Body of pancreas (tissue), 4 donors: ENCODE measurements around the gene EGLN1. TPM values are rescaled to one million over a fixed set of nuclear protein-coding genes. Genes with fewer than 3 reads are reported as not detected.

ENCODE experiments used
- ATAC-seq: fragments of 150-250 bp; one replicate; pipeline ENCODE4 v1.9.1; 2016
- DNase-seq, 4 donors: peaks; one replicate each; pipeline ENCODE4 v3.0.0-alpha.2; 2019
- H3K27ac ChIP-seq, 4 donors: fragments of 200-600 bp; sonication (generic); 1 replicate in 3 of 4; 2 replicates in 1 of 4; pipeline versions ENCODE4 v1.5.1 to v1.6.1; 2016 to 2019; ENCODE audit warnings: mild to moderate bottlenecking in 1 of 4, mixed read lengths in 1 of 4, moderate library complexity in 1 of 4
- H3K27me3 ChIP-seq, 2 donors: fragments of 200-600 bp; sonication (generic); one replicate each; pipeline ENCODE4 v1.6.0; 2016; ENCODE audit warnings: mild to moderate bottlenecking in 1 of 2
- H3K36me3 ChIP-seq, 2 donors: fragments of 200-600 bp; sonication (generic); replicated peaks in 1 of 2; 2 replicates each; pipeline ENCODE4 v1.5.1; 2016; ENCODE audit warnings: low read depth in 2 of 2; ENCODE audit not compliant: insufficient read depth in 1 of 2
- H3K4me1 ChIP-seq: fragments of 200-600 bp; sonication (generic); one replicate; pipeline ENCODE4 v1.6.0; 2016
- H3K4me3 ChIP-seq, 2 donors: fragments of 200-600 bp; sonication (generic); 1 replicate in 1 of 2; 2 replicates in 1 of 2; pipeline ENCODE4 v1.5.1; 2016 to 2019
- H3K9me3 ChIP-seq, 3 donors: fragments of 200-600 bp; sonication (generic); 1 replicate in 2 of 3; 2 replicates in 1 of 3; pipeline ENCODE4 v1.5.1; 2016
- POLR2A ChIP-seq, 3 donors: fragments of 450-650 bp; IDR thresholded peaks; one replicate each; pipeline ENCODE4 v1.6.1; 2016; ENCODE audit warnings: antibody characterized with exemption in 3 of 3, mild to moderate bottlenecking in 2 of 3
- WGBS, 2 donors: methylation state at CpG; one replicate each; pipeline ENCODE4 v1.1.5; 2017; 5-methylcytosine and 5-hydroxymethylcytosine counted together
- intact Hi-C: fragments of 100-400 bp; cut with DNase I; formaldehyde crosslinking; loops from one replicate; pipeline ENCODE4 v1.15.1; 2023
- total RNA-seq, 2 donors: library from RNA; depleted of rRNA; stranded (reverse); fragments of >200 nt; gene quantifications; one replicate each; pipeline ENCODE4 v1.1.0, GENCODE V29; 2016
- TF ChIP-seq, protein P1 (sequence below), 7 experiments: fragments of 450-650 bp in 4 of 7; fragments of 200-600 bp in 3 of 7; sonication (generic) in 3 of 7; IDR thresholded peaks; one replicate each; pipeline ENCODE4 v1.5.1; 2016 to 2019; ENCODE audit warnings: antibody characterized with exemption in 7 of 7

Gene EGLN1
- total RNA-seq, 2 donors from 2014 or later, result 37.6 to 42.2 TPM

DNA sequence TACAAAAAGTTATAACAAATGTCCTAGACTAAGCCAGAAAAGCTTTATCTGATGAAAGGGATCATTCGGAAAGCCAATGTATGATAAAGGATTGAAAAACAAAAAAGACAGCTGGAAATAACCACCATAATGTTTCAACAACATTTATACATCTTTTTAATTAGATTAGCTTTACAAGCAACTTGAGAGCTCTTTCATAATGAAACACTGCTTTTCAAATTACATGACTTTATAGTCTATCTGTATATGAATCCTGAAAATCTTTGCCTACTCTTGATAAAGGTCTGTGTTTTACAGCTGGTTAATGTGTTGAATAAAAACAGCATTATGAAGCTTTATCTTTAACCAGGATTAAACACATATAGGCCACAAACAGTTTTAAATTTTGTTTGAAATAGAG, 58.5 kb downstream of the EGLN1 start:
- no peaks in the 10 kb centered on the region for H3K36me3 ChIP-seq
- no peak overlapping the region for H3K4me3 ChIP-seq
- intact Hi-C loops, result no loop called here
- no peaks in the 10 kb centered on the region for H3K9me3 ChIP-seq
- H3K27me3 ChIP-seq, result no peaks in the 10 kb centered on the region
- no peak overlapping the region for H3K27ac ChIP-seq
- TF ChIP-seq, protein P1, sequence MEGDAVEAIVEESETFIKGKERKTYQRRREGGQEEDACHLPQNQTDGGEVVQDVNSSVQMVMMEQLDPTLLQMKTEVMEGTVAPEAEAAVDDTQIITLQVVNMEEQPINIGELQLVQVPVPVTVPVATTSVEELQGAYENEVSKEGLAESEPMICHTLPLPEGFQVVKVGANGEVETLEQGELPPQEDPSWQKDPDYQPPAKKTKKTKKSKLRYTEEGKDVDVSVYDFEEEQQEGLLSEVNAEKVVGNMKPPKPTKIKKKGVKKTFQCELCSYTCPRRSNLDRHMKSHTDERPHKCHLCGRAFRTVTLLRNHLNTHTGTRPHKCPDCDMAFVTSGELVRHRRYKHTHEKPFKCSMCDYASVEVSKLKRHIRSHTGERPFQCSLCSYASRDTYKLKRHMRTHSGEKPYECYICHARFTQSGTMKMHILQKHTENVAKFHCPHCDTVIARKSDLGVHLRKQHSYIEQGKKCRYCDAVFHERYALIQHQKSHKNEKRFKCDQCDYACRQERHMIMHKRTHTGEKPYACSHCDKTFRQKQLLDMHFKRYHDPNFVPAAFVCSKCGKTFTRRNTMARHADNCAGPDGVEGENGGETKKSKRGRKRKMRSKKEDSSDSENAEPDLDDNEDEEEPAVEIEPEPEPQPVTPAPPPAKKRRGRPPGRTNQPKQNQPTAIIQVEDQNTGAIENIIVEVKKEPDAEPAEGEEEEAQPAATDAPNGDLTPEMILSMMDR (IDR thresholded peaks at IDR 0.05), result no peak
- no peak for TF ChIP-seq POLR2A (IDR thresholded peaks at IDR 0.05)
- no peaks in the 10 kb centered on the region for H3K4me1 ChIP-seq
- 66 to 80% methylated on average over 1 of the region's 1 CpG for WGBS, 2 donors
- ATAC-seq (no peak), DNase-seq (no peak)

DNA sequence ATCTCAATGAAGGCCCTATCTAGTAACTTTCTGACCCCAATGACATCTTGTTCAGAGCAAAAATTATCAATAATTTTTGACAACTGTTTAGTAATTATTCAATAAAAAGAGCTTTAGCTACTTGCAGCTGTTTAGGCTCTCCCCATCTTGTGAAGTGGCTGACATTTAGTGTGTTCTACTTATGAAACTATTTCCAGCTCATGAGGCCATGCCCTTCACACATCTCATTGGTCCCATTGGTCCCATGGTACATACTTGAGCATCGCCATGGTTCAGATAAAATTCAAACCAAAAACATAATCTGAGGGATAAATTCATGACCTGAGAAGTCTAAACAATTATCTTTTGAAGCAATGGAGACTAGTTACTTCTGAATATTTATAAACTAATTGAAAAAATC, 59.8 kb downstream of the EGLN1 start:
- Histone ChIP-seq H3K27ac (no peak overlapping the region), H3K36me3 (no peaks in the 10 kb centered on the region), H3K4me3 (no peak overlapping the region), H3K27me3 (no peaks in the 10 kb centered on the region), H3K4me1 (peaks cover 6% of the 10 kb centered on the region), H3K9me3 (no peaks in the 10 kb centered on the region)
- WGBS, 2 donors, result 96 to 100% methylated on average over 1 of the region's 1 CpG
- DNase-seq (no peak), ATAC-seq (no peak)
- intact Hi-C loops, result no loop called here
- TF ChIP-seq, protein P1 (IDR thresholded peaks at IDR 0.05), result no peak
- TF ChIP-seq POLR2A (IDR thresholded peaks at IDR 0.05), result no peak

DNA sequence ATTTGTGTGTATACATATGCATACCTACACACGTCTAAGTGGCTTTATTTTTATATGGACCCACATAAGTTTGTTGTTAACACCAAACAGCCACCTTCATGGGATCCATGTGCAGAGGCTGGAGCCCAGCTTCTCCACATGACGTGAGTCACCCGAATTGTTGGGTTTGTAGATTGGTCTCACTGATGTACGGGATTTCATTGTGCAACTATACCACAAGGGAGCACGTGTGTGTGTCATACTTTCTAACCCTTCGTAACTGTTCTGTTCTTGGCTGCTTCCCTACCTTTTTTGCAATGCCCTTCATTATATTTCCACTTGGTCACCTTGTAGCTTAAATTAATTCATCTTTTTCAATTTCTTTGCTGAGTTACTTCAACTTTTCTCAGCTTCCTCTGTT, 63.0 kb downstream of the EGLN1 start:
- Histone ChIP-seq H3K27ac (no peak overlapping the region), H3K27me3 (no peaks in the 10 kb centered on the region), H3K9me3 (no peaks in the 10 kb centered on the region), H3K36me3 (no peaks in the 10 kb centered on the region), H3K4me3 (no peak overlapping the region), H3K4me1 (peaks cover 6% of the 10 kb centered on the region)
- WGBS, 2 donors, result 75 to 83% methylated on average over 6 of the region's 6 CpGs
- ATAC-seq (no peak), DNase-seq (peak in 1 of 4 donors; percentile 42)
- TF ChIP-seq POLR2A (IDR thresholded peaks at IDR 0.05), result no peak
- TF ChIP-seq, protein P1 (IDR thresholded peaks at IDR 0.05), result no peak
- intact Hi-C loops, result loop anchor here (5.0 kb wide), 1 partner anchor 228 kb away; no protein-coding TSS in a partner anchor

DNA sequence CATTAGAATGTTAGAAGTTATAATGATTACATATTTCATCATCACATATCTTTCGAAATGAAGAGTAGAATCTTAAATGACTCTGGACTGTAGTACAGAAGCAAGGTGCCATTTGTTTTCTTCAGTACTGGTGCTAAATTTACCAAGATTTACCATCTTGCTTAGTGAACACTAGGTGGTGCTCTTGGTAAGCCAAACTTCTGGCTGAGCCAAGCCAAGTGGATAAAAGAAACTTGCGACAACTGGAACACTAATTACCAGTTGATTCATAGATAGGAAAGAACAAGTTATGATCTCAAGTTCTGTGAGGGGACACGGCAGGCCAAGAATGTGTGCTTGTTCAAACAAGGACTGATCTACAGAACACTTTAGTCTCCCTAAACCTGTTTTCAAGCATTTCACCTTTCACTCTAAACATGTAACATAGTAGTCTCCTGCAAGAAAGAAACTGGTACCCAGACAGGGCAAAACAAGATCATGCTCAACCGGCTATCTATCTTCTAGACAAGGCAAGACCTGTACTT, 64.2 kb downstream of the EGLN1 start:
- intact Hi-C loops, result loop anchor here (5.0 kb wide), 1 partner anchor 229 kb away; no protein-coding TSS in a partner anchor
- Histone ChIP-seq H3K4me1 (peaks cover 6% of the 10 kb centered on the region), H3K27ac (peak overlapping the region in 2 of 4 donors; percentile 1 to 33), H3K9me3 (no peaks in the 10 kb centered on the region), H3K27me3 (no peaks in the 10 kb centered on the region), H3K4me3 (no peak overlapping the region), H3K36me3 (no peaks in the 10 kb centered on the region)
- peak; percentile 90 for ATAC-seq
- 5 to 7% methylated on average over 4 of the region's 4 CpGs for WGBS, 2 donors
- DNase-seq, result peak; percentile 23 to 56 (median 40)
- TF ChIP-seq POLR2A (IDR thresholded peaks at IDR 0.05), result no peak
- TF ChIP-seq, protein P1 (IDR thresholded peaks at IDR 0.05), result peak; percentile 38 to 91 (median 80)

DNA sequence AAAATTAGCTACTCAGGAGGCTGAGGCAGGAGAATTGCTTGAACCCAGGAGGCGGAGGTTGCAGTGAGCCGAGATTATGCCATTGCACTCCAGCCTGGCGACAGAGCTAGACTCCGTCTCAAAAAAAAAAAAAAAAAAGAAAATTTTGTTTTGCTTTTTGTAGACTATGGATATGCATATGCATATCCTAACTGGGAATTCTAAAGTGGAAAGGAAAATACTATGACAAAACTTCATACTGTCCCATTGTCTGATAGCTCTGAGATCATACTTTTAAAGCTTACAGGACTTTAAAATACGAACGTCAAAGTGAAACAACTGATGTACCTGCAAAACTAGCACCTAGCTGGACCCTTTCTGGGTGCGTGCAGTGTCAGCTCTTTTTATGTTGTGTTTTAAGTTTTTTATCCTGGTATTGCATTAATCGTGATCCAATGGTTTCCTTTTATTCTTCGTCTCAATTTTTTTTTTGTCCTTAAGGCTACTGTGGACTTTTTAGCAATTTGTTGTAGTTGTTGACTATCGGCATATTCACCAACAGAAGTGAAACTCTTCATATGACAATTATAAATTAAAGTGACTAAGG, 64.8 kb downstream of the EGLN1 start:
- no peak overlapping the region for H3K4me3 ChIP-seq
- H3K4me1 ChIP-seq, result peaks cover 6% of the 10 kb centered on the region
- no peaks in the 10 kb centered on the region for H3K9me3 ChIP-seq
- DNase-seq, result no peak
- H3K27ac ChIP-seq, result no peak overlapping the region
- no peaks in the 10 kb centered on the region for H3K27me3 ChIP-seq
- 66 to 80% methylated on average over 10 of the region's 10 CpGs for WGBS, 2 donors
- intact Hi-C loops, result loop anchor here (5.0 kb wide), 1 partner anchor 230 kb away; no protein-coding TSS in a partner anchor
- no peak for ATAC-seq
- peaks cover 0 to 1% of the 10 kb centered on the region in 2 donors for H3K36me3 ChIP-seq
- no peak for TF ChIP-seq POLR2A (IDR thresholded peaks at IDR 0.05)
- TF ChIP-seq, protein P1 (IDR thresholded peaks at IDR 0.05), result no peak
